ENCODE results near the gene OR5D18.

OR5D18 gene

DNA sequence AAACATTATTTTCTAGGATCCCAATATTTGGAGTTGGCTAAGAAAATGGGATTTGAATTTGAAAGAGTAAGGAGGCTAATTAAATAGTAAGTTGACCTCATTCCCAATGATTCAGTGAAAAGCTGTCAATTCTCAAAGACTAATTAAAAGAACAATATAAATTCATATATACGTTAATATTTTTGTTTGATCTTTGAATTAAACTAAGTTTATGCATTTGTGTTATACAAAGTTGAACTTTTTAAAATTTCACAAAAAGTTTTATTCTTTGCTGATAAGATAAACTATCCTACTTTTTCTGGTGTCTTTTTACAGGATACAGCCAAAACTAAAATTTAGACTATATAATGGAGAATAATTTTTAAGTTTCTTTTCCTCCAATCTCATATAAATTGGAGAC, 8.4 kb upstream of the OR5D18 start, which contains the start of gene OR5L1:
OR5L1 (plus strand) TSS at position 301 of the 400 bp plus-strand sequence. CDS start 100 bp downstream, outside the sequence.
- Histone ChIP-seq H3K27ac (no peak within 1 kb of the TSS), H3K27me3 (no peaks in the 10 kb centered on the region), H3K4me1 (no peaks in the 10 kb centered on the region), H3K36me3 (no peaks in the 10 kb centered on the region), H3K9me3 (peaks cover 0 to 5% (median 0%) of the 10 kb centered on the region in 3 donors), H3K4me3 (no peak within 1 kb of the TSS)
- no peak for DNase-seq
- intact Hi-C loops (cut with DNase I; ENCODE audit: low total_unique reads) = no loop called here
- TF ChIP-seq, protein P1, sequence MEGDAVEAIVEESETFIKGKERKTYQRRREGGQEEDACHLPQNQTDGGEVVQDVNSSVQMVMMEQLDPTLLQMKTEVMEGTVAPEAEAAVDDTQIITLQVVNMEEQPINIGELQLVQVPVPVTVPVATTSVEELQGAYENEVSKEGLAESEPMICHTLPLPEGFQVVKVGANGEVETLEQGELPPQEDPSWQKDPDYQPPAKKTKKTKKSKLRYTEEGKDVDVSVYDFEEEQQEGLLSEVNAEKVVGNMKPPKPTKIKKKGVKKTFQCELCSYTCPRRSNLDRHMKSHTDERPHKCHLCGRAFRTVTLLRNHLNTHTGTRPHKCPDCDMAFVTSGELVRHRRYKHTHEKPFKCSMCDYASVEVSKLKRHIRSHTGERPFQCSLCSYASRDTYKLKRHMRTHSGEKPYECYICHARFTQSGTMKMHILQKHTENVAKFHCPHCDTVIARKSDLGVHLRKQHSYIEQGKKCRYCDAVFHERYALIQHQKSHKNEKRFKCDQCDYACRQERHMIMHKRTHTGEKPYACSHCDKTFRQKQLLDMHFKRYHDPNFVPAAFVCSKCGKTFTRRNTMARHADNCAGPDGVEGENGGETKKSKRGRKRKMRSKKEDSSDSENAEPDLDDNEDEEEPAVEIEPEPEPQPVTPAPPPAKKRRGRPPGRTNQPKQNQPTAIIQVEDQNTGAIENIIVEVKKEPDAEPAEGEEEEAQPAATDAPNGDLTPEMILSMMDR (IDR thresholded peaks at IDR 0.05) = no peak

DNA sequence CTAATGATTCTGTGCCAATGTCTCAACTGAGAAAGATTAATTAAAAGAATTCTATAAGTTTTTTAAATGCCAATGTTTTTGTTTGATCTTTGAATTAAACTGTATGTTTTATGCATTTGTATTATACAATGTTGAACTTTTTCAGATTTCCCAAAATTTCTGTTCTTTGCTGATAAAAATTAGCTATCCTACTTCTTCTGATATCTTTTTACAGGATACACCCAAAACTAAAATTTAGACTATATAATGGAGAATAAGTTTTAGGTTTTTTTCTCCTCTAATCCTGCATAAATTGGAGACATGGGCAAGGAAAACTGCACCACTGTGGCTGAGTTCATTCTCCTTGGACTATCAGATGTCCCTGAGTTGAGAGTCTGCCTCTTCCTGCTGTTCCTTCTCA, 7.5 kb downstream of the OR5D18 start, which contains the start of gene OR5L2:
OR5L2 (plus strand) TSS at position 301 of the 400 bp plus-strand sequence; CDS start at position 301, 0 bp downstream.
- TF ChIP-seq, protein P1 (IDR thresholded peaks at IDR 0.05) = no peak
- Histone ChIP-seq H3K27me3 (no peaks in the 10 kb centered on the region), H3K4me3 (no peak within 1 kb of the TSS), H3K36me3 (no peaks in the 10 kb centered on the region), H3K9me3 (no peaks in the 10 kb centered on the region), H3K4me1 (no peaks in the 10 kb centered on the region), H3K27ac (no peak within 1 kb of the TSS)
- intact Hi-C loops (cut with DNase I; ENCODE audit: low total_unique reads) = no loop called here
- DNase-seq = no peak

DNA sequence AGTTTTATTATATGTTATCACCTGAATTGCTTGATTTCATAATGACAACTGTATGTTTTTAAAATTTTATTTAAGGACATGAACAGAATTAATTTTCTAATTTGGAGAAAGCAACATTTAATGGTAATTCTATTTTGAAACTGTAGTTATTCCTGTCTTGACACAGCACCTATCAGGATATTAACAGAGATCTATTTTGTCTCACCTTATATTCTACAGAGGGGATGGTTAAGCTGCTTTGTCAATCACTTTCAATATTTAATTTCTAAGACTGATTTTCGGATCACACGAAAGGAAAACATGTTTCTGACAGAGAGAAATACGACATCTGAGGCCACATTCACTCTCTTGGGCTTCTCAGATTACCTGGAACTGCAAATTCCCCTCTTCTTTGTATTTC, 19.0 kb downstream of the OR5D18 start, which contains the start of gene OR5D16:
OR5D16 (plus strand) TSS at position 301 of the 400 bp plus-strand sequence; CDS start at position 301, 0 bp downstream.
- no peaks in the 10 kb centered on the region for H3K27me3 ChIP-seq
- H3K4me3 ChIP-seq = no peak within 1 kb of the TSS
- H3K4me1 ChIP-seq = no peaks in the 10 kb centered on the region
- intact Hi-C loops (cut with DNase I; ENCODE audit: low total_unique reads) = no loop called here
- TF ChIP-seq, protein P1 (IDR thresholded peaks at IDR 0.05) = no peak
- DNase-seq = no peak
- H3K9me3 ChIP-seq = no peaks in the 10 kb centered on the region
- H3K36me3 ChIP-seq = no peaks in the 10 kb centered on the region
- no peak within 1 kb of the TSS for H3K27ac ChIP-seq

DNA sequence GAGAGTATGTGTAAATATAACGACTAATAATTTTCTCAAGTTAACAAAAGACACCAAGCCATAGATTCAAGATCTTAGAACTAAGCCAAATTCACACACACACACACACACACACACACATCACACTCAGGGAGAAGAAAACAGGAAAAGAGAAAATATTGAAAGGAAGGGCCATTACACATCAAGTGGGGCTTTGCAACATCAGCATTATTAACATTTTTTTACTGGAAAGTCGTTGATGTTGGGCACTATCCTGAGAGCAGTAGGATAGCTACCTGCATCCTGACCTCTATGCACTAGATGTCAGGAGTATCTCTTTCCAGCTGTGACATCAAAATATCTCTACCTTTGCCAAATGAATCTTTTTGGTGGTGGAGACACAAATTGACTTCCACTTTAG, 28.0 kb downstream of the OR5D18 start:
- no peak overlapping the region for H3K4me3 ChIP-seq
- TF ChIP-seq, protein P1 (IDR thresholded peaks at IDR 0.05) = no peak
- no peaks in the 10 kb centered on the region for H3K27me3 ChIP-seq
- H3K9me3 ChIP-seq = no peaks in the 10 kb centered on the region
- no peaks in the 10 kb centered on the region for H3K36me3 ChIP-seq
- H3K27ac ChIP-seq = no peak overlapping the region
- no peak for DNase-seq
- no peaks in the 10 kb centered on the region for H3K4me1 ChIP-seq
- intact Hi-C loops (cut with DNase I; ENCODE audit: low total_unique reads) = no loop called here

DNA sequence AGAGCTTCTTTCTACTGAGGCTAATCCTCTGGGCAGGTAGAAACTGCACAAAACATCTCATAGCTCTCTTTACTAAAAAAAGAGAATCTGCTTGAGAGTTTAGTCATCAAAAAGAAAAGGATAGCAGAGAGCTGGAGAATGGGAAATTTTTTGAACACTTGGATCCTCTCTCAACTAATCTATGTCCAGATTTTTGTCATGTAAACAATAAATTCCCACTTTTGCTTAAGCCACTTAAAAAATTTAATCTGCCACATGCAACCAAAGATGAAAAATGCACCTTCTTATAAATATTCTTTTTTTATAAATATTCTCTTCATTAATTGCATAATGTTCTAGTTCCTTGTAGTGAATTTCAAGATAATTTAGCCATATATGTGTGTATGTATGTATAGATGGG, 29.6 kb downstream of the OR5D18 start:
- no peak for DNase-seq
- Histone ChIP-seq H3K27me3 (no peaks in the 10 kb centered on the region), H3K4me1 (no peaks in the 10 kb centered on the region), H3K36me3 (no peaks in the 10 kb centered on the region), H3K4me3 (no peak overlapping the region), H3K9me3 (no peaks in the 10 kb centered on the region), H3K27ac (no peak overlapping the region)
- TF ChIP-seq, protein P1 (IDR thresholded peaks at IDR 0.05) = no peak
- intact Hi-C loops (cut with DNase I; ENCODE audit: low total_unique reads) = no loop called here

DNA sequence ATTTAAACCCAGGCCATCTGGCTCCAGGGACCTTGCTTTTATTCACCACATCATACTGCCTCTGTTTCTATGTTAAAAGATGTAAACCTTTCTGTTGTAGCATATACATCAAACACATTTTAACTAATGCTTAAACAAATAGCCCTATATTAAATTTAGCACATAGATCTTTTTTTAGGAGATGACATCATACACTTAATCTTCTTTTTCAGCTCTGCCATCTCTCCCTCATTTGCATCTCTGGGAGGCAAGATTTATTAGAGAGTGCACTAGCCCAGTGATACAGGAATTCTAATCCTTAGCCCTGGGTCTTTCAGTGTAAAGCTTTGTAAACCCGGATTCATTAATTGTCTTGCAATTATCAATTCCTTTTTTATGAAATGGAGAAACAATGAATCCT, 32.7 kb downstream of the OR5D18 start:
- no peaks in the 10 kb centered on the region for H3K36me3 ChIP-seq
- TF ChIP-seq, protein P1 (IDR thresholded peaks at IDR 0.05) = no peak
- DNase-seq = no peak
- no peaks in the 10 kb centered on the region for H3K4me1 ChIP-seq
- H3K27me3 ChIP-seq = no peaks in the 10 kb centered on the region
- H3K9me3 ChIP-seq = no peaks in the 10 kb centered on the region
- H3K27ac ChIP-seq = no peak overlapping the region
- intact Hi-C loops (cut with DNase I; ENCODE audit: low total_unique reads) = no loop called here
- H3K4me3 ChIP-seq = no peak overlapping the region
